Right lobe of liver (tissue), 6 donors: ENCODE results near the gene FHOD1. TPM values are rescaled to one million over a fixed set of nuclear protein-coding genes. Genes with fewer than 3 reads are reported as not detected.

Source experiments
- ATAC-seq, 4 donors: fragments of 200-7000 bp; cut with Tn5 transposase; one replicate each; pipeline ENCODE4 v1.9.1; 2020; ENCODE audit warnings: mild to moderate bottlenecking in 4 of 4, moderate library complexity in 4 of 4
- DNase-seq, 3 donors: peaks; one replicate each; pipeline ENCODE4 v3.0.0-alpha.2; 2020
- H3K27ac ChIP-seq, 3 donors: fragments of 200-600 bp; one replicate each; pipeline ENCODE4 v1.8.0; 2022
- H3K27me3 ChIP-seq, 2 donors: fragments of 200-600 bp; one replicate each; pipeline ENCODE4 v1.8.0; 2022
- H3K36me3 ChIP-seq, 4 donors: fragments of 200-600 bp; sonication (generic) in 1 of 4; one replicate each; pipeline versions ENCODE4 v1.5.1 to v1.8.0; 2017 to 2022; ENCODE audit warnings: control low read depth in 1 of 4
- H3K4me1 ChIP-seq, 4 donors: fragments of 200-600 bp; sonication (generic) in 1 of 4; one replicate each; pipeline versions ENCODE4 v1.5.1 to v1.8.0; 2017 to 2022; ENCODE audit warnings: control low read depth in 1 of 4
- H3K4me3 ChIP-seq, 3 donors: fragments of 200-600 bp; one replicate each; pipeline ENCODE4 v1.8.0; 2022
- H3K9me3 ChIP-seq, 4 donors: fragments of 200-600 bp; sonication (generic) in 1 of 4; one replicate each; pipeline versions ENCODE4 v1.5.1 to v1.8.0; 2017 to 2022; ENCODE audit warnings: control low read depth in 1 of 4
- CTCF ChIP-seq, 4 donors: fragments of 200-600 bp in 3 of 4; fragments of 450-650 bp in 1 of 4; IDR thresholded peaks; one replicate each; pipeline versions ENCODE4 v1.5.1 to v1.8.0; 2016 to 2022; ENCODE audit warnings: antibody characterized with exemption in 4 of 4, mild to moderate bottlenecking in 2 of 4
- POLR2A ChIP-seq: fragments of 450-650 bp; IDR thresholded peaks from one replicate; pipeline ENCODE4 v1.6.1; 2017; ENCODE audit warnings: antibody characterized with exemption, mild to moderate bottlenecking
- WGBS: methylation state at CpG from one replicate; pipeline ENCODE4 v1.1.6; 2018; ENCODE audit warnings: low coverage, low lambda C conversion rate; ENCODE audit not compliant: insufficient coverage; ENCODE audit errors: missing lambda C conversion rate; 5-methylcytosine and 5-hydroxymethylcytosine counted together
- intact Hi-C, 2 donors: fragments of 100-400 bp; cut with DNase I; formaldehyde crosslinking; loops; one replicate each; pipeline versions ENCODE4 v1.11.2 to v1.14.1; 2022
- total RNA-seq, 6 experiments: library from RNA; depleted of rRNA in 2 of 6; stranded (reverse); fragments of >200 nt in 2 of 6; fragmentation: NEBNext Ultra II Directional in 3 of 6; extraction: Animal tissue kit (Norgen Biotek cat#: 25700) in 3 of 6; gene quantifications; one replicate each; pipeline versions ENCODE4 v1.1.0 to v1.2.4, GENCODE V29; 2016 to 2023
- donor health status: DM: no; HTN: yes; CAD: no.
- donor health status: DM: no; HTN: no; CAD: no.
- donor health status: DM: no; HTN: no; CAD: no.
- donor health status: DM: no; HTN: yes; CAD: no.
- donor health status: DM: no; HTN: yes; CAD: no.

The FHOD1 gene
- total RNA-seq, 6 experiments from 2014 or later = 2.3 to 9.6 (median 3.5) TPM

- Histone ChIP-seq H3K4me1 (peaks cover 0 to 24% (median 12%) of the 10 kb centered on the region in 4 donors), H3K4me3 (peak overlapping the region; percentile 56 to 79 (median 67)), H3K27ac (peak overlapping the region in 1 of 3 donors; percentile 91), H3K9me3 (no peaks in the 10 kb centered on the region), H3K36me3 (no peaks in the 10 kb centered on the region), H3K27me3 (no peaks in the 10 kb centered on the region)
- 13% methylated on average over 11 of the region's 11 CpGs for WGBS
- TF ChIP-seq POLR2A (no peak), CTCF (IDR thresholded peaks at IDR 0.05) (no peak)
- no peak for DNase-seq
- intact Hi-C loops = no loop called here
- ATAC-seq = no peak
These were observed 64.0 kb downstream of the FHOD1 start for GRCh38 chr16:67183284-67183626.

GRCh38 chr16:67182288-67182687 is 65.0 kb downstream of the FHOD1 start:
- DNase-seq (no peak), ATAC-seq (no peak)
- H3K36me3 ChIP-seq = no peaks in the 10 kb centered on the region
- intact Hi-C loops = no loop called here
- H3K4me3 ChIP-seq = no peak overlapping the region
- no peak overlapping the region for H3K27ac ChIP-seq
- H3K27me3 ChIP-seq = no peaks in the 10 kb centered on the region
- peaks cover 0 to 33% (median 13%) of the 10 kb centered on the region in 4 donors for H3K4me1 ChIP-seq
- 83% methylated on average over 2 of the region's 2 CpGs for WGBS
- TF ChIP-seq POLR2A = no peak
- TF ChIP-seq CTCF (IDR thresholded peaks at IDR 0.05) = no peak
- no peaks in the 10 kb centered on the region for H3K9me3 ChIP-seq

DNA sequence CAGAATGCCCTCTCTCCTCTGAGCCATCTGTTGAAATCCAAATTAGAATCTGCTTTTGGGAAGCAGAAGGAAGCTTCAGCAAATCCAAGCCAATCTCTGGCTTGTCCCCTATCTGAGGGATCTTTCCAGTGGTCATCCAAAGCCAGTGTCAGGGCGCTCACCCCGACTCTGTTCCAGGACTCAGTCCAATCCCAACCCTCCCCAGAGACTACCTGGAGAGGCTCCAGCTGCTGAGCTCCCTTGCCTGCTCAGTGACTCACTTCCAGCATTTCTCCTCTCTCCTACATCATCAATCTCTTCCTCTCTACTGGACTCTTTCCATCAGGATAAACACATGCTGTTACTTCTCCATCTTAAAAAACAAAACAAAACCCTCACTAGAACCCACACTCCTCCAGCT is 65.9 kb downstream of the FHOD1 start:
- intact Hi-C loops = no loop called here
- no peaks in the 10 kb centered on the region for H3K27me3 ChIP-seq
- no peak overlapping the region for H3K4me3 ChIP-seq
- H3K4me1 ChIP-seq = peaks cover 0 to 33% (median 13%) of the 10 kb centered on the region in 4 donors
- H3K36me3 ChIP-seq = no peaks in the 10 kb centered on the region
- no peaks in the 10 kb centered on the region for H3K9me3 ChIP-seq
- WGBS = 22% methylated on average over 2 of the region's 2 CpGs
- TF ChIP-seq POLR2A (no peak), CTCF (IDR thresholded peaks at IDR 0.05) (no peak)
- no peak overlapping the region for H3K27ac ChIP-seq
- ATAC-seq (no peak), DNase-seq (no peak)

GRCh38 chr16:67180166-67180565 is 67.1 kb downstream of the FHOD1 start:
- no peak for TF ChIP-seq CTCF (IDR thresholded peaks at IDR 0.05)
- TF ChIP-seq POLR2A = no peak
- no peaks in the 10 kb centered on the region for H3K36me3 ChIP-seq
- H3K4me1 ChIP-seq = peaks cover 0 to 26% (median 9%) of the 10 kb centered on the region in 4 donors
- no peak overlapping the region for H3K27ac ChIP-seq
- H3K9me3 ChIP-seq = no peaks in the 10 kb centered on the region
- DNase-seq = no peak
- H3K27me3 ChIP-seq = no peaks in the 10 kb centered on the region
- intact Hi-C loops = no loop called here
- no peak for ATAC-seq
- WGBS = 100% methylated on average over 1 of the region's 16 CpGs
- no peak overlapping the region for H3K4me3 ChIP-seq
